HG02798 (cell line): ENCODE data around the gene PARS2.

Experiments used
- ATAC-seq: cut with Tn5 transposase; IDR thresholded peaks from one replicate; pipeline ENCODE4 v1.9.1; 2021; ENCODE audit warnings: mild to moderate bottlenecking; ENCODE audit not compliant: unreplicated experiment, poor library complexity

The PARS2 gene

DNA sequence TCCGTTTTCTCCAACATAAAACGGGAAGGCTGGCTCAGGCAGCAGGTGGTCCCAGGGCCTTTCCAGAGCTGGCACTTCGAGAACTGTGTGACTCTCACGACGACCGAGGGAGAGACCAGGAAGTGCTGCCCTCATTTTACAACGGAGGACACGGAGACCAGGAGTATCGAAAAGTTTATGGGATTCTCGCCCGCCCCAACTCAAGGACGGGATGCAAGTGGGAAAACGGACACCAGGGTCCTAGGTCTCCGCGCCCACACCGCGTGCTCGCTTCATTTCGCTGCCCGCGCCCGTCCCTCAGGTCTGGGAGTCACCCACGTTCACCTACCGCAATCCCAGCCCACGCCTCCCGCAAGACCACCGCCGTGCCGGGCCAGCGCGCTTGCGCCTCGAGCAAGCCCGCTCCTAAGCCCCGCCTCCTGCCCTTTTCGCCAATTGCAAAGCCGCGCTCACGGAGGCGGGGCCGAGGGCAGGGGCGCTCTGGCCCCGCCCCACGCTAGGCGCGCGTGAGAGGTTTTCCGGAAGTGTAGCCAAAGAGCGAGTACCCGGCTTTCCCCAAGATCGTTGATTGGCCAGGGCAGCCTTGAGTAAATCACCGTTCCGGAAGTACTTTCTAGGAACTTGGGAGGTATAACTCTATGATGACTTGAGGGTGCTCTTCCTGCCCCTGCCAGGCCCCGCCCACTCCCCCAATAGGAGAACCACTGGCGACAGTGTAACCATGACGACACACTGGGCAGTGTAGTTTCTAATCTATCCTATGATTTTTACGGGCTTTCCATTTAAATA, at the start of gene PARS2:
Gene PARS2, minus strand, starts transcription at position 391 of the 789 bp plus-strand sequence. CDS start 5,362 bp downstream, outside the sequence.
- ATAC-seq, result peak; percentile 98

DNA sequence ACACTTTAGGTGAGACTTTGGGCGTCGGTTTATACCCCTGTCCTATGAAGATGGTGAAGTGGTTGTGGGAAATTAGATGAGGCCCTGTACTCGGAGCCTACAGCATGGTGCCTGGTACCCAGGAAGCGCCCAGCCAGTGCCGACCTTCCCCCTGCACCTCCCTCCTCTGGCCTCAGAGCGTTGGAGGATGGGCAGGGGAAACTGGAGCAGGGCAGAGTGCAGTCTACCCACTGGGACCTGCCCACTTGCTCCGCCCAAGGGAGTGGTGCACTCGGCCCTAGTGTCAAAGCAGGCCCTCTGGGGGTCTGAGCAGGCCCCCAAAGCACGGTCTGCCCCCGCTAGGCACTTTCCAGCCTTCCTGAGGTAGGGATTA, 49.8 kb upstream of the PARS2 start:
- no peak for ATAC-seq

DNA sequence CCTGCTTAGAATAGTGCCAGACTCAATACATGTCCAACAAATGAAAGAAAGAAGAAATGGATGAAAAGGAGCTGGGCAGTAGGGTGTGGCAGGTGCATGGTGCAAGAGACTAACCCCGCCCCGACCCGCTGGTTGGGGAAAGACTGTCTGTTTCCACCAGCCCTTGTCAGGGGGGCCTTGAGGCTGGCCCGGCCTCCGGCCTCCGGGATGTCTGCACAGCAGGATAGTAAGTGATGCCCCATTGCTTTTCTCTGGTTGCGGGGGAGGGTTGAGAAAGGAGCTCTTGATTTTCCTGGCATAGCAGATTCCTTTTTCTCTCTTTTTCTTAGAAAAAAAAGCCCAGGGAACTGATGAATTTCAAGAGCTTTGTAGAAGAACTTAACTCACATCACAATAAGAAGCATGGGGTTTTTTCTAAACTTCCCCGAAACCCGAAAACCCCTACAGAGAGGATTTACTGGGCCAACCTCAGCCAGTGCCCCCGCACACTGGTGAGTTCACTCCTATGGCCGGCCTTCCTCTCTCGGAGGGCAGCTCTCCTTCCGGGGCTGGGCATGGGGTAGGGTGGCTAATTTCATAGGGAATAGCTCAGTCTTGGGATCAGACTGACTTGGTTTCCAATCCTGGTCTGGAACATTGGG, 49.3 kb upstream of the PARS2 start:
- ATAC-seq, result peak; percentile 6

DNA sequence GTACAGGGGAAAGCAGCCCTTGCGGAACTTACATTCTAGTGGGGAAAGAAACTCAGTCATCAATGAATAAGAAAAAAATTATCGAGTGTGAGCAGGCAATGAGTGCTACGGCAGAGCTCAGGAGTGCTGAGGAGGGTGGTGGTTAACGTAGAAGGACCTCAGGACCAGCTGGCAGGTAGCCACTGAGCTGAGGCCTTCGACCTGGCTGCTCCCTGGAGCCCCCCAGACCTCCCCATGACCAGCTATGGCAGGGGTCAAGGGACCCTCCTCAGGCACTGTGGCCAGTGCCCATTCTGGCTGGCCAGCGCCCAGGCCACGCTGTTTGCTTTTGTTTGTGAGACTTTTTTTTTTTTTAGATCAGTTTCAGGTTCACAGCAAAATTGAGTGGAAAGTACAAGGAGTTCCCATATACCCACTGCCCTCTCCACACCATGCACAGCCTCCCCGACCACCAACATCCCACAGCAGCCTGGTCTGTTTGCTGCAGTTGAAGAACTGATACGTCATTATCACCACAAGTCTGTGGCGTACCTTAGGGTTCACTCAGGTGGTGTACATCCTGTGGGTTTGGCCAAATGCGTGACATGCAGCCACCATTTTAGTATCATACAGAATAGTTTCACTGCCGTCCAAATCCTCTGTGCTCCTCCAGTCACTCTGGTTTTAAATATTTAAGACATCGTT, 48.6 kb upstream of the PARS2 start:
- peak; percentile 47 for ATAC-seq

DNA sequence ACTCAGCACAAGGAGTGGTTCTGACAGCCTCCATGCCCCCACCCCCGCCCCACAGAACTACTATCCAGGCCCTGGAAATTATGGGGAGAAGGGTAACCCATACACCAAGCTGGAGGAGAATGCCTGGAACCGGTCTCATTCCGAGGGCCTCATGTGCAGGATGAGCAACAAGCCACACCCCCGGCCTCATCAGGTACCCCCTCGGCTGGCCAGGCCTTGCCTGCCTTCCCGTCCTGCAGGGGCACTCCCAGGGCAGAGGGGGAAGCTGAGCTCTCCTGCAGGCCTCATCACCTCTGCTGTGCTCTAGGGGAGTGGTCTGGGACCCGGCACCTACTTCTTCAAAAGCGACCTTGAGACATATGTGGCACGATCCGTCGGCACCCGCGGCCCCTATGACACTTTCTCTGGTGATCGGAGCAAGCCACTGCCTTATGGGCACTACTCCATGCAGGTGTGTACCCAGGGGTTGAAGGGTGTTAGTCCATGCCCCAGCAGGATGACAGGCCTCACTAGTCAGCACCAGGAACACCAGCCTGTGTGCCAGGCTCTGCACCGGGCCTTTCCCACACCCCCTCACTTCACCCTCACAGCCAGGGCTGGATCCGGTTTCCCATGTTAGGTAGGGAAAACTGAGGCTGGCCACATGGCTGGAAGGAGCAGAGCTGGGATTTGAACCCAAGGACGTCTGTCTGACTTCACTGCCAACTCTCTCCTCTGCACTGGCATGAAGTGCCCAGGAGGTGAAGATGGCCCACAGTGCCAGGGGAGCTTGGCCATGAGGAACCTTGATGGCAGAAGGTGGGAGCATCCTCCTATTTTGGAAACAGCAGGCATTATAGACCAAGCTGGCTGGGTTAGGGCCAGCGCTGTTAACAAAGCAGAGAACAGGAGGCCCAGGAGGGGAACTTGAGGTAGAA, 47.7 kb upstream of the PARS2 start:
- no peak for ATAC-seq

DNA sequence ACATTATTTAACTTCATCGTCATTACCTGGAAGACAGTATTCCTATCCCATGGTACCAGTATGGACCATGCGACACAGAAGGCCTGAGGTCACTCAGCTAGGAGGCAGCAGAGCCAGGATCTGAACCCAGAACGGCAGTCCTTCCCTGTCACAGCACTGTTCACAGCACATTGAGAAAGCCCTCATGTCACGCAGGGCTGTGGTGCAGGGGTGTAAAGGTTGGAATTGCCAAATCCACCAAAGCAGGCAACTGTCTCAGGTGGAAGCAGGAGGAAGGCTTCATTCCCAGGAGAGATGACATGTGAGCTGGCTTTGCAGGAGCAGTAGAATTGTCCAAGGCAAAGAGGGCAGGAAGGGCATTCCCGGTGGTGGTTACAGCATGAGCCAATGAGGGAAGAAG, 46.7 kb upstream of the PARS2 start:
- no peak for ATAC-seq

DNA sequence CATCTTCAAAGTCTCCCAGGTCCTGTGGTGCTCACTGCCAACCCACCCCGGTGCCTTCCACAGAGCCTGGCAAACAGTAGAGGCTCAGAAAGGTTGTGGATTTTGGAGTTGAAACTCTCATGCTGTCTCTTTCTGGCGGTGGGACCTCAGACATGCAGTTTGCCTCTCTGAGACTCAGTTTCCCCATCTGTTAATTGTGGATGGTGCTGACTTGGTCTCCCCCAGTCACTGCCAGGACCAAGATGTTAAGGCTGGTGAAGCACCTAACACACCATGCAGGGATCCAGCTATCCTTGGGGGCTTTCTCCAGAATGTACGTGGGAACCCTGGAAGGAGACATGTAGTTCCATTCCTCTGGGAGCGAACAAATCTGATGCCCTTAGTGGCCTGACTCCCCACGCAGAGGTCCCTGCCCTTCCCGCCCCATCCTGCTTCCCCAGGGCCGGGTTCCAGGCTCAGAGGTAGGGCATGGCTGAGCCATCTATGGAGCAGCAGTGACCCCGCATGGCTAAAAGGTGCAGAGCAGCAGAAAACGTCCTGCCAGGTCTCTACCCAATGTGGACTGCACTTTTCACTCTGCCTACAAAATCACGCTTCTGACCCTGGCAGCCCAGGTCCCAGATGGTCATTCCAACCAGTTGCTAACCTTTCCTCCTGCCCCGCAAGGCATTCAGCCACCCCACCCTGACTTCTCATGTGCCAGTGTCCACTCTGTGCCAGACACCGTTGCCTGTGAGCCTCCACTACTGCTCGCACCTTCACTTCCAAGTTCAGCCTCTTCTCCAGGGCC, 46.0 kb upstream of the PARS2 start:
- ATAC-seq, result peak; percentile 74

DNA sequence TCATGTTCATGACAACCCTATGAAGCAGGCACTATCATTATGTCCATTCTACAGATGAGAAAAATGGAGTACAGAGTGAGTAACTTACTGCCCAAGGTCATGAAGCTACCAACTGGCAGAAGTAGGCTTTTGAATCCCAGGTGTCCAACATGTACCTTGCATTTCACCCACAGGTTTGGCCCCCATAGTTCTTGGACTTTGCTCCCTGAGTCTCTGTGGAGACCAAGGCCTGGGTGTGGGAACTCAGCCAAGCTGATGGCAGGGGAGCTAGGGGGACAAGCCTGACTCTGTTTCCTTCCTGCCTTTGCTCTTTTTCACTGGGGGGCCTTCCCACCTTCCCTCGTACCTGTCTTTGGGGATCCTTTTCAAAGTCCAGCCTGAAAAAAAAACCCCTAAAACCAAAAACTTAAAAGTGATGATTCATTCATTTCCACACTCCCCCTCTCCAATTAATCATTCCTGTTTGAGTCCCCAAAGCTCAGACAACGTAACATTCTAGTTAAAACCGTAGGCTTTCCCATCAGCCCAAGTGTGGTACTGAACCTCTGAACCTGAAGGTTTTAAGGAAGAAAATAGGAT, 45.3 kb upstream of the PARS2 start:
- ATAC-seq, result no peak

DNA sequence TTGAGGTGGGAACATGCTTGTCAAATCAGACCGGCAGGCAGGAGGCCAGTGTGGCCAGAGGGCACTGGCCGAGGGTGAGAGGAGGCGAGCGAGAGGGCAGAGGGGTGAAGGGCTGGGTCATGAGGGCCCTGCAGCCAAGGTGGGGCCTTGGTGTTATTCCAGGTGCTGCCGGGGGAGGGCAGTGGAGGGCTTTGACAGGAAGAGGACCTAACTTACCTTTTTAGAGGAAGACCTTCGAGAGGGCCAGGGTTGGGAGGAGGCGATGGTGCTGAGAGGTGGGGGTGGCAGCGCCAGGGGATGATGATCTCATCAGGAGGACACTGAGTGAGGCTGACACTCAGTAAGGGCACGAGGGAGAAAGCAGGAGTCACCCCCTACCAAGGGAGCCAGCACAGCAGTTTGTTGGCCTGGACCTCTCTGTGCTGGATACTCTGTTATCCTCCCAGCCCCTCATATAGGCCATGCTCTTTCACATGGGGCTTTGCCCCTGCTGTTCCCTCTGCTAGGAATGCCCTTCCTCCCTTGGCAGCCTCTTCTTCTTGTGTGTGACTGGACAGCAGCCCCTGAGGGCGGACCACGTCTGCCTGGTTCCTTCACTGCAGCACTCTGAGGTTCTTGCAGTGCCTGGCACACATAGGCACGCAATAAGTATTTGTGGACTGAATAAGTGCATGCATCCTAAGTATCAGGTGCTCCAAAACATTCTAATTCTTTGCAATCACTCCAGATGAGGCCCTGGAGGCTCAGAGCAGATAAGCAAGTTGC, 44.3 kb upstream of the PARS2 start:
- no peak for ATAC-seq

DNA sequence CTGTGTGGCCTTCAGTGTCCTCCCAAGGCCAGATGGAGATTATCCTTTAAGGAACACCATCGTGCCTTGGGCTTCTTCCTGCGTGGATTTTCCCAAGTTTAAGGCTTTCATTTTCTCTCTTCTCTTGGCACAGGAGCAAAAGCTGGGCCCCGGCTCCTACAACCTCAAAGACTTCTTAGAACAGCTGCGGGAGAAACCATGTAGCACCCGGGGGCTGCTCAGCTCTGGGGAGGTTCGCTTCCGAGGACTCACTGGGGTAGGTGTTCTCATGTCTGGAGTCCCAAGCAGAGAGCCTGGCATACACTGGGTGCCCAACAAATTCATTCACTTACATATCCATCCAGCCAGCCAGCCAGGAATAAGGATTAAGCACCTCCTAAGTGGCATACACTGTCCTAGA, 43.4 kb upstream of the PARS2 start:
- ATAC-seq, result no peak

DNA sequence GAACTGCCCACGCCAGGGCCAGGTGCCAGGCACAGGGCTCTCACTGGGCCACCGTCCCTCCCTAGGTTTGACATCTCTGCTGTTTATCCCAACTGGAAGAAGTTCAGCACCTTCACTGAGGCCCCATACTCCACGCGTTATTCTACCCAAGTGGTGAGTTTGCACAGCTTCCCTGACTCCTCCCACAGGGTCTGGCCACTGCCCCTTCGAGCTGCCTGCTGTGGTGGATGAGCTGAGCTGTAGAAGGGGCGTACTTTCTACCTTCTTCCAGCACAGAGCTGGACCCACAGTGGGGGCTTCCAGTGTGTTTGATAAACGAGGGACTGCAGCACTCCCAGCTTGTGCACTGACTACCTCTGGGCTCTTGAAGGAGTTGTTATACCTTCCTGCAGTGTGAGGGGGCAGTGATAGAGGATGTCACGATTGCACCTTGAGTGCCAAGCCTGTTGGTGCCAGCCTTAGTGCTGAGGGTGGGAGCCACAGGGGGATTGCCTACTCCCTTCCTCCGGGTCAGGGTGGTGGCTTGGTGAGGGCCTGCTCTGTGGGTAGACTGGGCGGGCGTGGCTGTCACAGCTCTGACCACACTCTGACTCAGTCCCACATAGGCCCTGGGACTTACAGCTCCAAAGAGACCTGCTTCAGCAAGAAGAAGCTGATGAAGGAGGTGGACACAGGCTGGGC, 42.7 kb upstream of the PARS2 start:
- ATAC-seq, result no peak

DNA sequence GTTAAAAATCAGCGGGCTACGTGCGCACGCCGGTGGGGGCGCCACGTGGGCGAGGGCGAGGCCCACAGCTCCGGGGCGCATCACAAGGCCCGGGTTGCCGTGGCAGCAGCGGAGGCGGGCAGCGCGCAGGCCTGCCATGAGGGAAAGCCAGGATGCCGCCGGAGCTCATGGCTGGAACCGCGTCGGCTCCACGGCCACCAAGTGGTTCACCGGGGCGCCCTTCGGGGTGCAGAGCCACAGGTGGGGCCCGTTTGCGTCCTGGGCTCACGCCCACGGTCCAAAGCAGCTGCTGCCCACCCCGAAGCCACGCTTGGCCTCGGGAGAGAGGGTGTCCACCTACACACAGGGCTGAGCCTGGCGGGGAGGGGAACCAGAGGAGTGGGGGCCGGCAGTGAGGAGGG, 41.7 kb upstream of the PARS2 start:
- ATAC-seq, result no peak

DNA sequence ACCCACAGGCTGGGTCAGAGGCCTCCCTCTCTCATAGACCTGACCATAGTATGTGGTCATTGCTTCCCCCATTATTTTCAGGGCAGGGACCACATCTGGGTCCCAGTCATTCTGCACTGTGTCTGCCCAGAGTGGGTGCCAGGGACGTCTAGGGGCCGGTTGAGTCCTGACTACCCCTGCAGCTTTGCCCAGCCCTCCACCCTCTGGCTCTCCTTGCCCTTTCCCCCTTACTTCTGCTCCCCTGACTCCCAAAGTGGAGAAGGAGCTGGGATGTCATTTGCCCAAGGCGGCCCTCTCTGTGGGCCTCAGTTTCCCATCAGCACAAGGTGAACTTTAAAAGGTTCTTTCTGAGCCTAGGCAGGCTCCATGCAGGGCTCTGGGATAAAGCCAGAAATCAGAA, 41.1 kb upstream of the PARS2 start:
- ATAC-seq, result no peak

DNA sequence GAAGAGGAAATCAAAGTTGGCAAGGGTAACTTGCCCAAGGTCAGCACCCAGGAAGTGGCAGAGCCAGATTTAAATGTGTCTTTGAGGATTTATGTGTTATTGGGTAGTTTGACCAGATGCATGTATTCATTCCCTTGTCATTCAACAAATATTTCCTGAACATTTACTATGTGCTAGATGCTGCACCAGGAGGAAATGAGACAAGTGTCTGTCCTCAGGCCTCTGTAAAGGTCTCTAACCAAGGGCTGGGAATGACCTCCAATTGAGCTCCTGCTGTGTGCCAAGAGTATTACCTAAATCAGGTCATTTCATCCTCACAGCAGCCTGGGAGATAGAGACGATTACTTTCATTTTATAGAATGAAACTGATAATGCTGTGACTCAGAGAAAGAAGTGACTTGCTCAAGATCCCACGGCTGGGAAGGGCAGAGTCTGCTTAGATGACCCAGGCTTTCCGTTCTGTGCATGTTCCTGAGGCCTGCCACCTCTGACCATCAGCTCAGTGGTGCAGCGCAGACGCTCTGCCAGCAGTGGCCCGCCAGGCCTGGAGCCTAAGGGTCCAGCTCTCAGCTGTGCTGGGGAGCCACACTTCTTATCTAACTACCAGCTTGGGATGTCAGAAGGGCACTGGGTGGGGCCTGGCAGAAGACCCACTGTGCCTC, 40.3 kb upstream of the PARS2 start:
- ATAC-seq, result peak; percentile 26

DNA sequence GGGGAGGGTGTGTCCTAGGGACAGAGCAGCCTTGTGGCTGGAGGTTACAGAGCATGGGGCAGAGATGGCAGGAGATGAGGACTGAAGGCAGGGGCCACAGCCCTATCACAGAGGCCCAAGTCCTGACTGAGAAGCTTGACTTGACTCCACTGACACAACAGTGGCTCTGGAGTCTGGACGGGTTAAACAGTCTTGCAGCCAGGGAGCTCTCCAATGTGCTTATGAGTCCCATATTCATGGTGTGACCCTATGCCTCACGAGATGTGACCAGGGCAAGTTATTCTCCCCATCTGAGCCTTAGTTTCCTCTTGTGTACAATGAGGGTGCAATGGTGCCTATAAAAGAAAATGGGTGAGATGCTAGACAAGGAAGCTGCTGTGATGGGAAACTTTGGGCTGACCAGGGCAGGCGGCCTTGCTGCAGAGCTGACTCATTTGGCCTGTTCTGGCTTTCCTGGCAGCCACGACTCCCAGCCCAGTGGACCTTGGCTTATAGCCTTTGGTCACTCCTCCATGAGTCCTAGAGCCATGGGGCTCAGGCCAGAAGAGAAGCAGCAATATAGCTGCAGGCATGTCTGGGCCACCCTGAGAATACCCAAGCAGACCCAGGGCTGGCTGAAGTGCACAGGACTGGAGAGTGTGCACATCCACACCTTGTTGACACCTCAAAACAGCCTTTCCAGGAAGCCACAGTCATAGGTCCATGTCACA, 39.6 kb upstream of the PARS2 start:
- ATAC-seq, result no peak

DNA sequence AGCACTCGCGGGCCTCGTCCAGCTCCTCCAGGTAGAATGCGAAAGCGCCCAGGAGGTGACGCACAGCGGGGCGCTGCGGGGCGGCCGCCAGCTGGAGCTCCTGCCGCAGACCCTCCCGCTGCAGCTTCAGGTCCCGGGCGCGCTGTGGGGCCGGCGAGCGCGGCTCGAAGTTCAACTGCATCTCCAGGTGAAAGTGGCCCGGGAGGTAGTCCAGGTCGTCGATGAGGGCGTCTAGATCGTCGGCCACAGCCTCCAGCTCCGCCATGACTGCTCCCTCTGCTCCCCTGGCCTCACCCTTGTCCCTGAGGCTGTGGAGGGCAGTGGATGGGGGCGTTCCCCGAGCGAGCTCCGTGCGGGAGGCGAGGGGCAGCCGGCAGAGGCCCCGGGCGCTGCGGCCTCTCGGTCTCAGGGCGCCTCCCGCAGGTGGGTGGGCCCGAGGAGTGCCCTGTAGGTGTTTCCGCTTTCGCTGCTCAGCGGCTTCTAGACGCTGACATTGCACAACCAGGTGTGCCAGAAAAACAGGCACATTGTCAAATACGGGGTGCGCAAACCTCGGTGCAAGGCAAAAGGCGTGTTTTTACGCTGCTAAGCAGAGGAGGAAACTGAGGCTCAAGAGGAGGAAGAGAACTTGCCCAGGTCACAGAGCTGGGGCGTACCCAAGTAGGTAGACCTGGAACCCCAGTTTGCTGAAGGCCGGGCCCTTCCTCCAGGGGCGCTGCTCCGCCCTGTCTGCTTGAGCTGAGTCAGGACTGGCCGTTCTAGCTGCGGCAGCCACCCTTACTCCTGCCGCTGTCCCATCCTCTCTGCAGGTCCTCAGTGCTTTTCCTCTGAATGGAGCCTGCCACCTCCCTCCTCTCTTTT, 36.8 kb upstream of the PARS2 start, which contains the start of gene TTC22:
Gene TTC22, minus strand, starts transcription at position 425 of the 861 bp plus-strand sequence. Its CDS starts 160 bp downstream, at position 265.
- ATAC-seq, result peak; percentile 81
